Loucy (cell line): ENCODE measurements around the gene NDST1.

Experiments
- H2AFZ ChIP-seq: fragments of 200-600 bp; sonication (generic); 2 replicates; pipeline ENCODE4 v1.6.0; 2016; ENCODE audit warnings: antibody characterized with exemption, mild to moderate bottlenecking, low read length, moderate library complexity
- H3F3A ChIP-seq: fragments of 200-600 bp; 2 replicates; pipeline ENCODE4 v1.6.0; 2016; ENCODE audit warnings: antibody characterized with exemption, low read depth, mild to moderate bottlenecking
- H3K27me3 ChIP-seq: fragments of 200-600 bp; sonication (generic); 2 replicates; pipeline ENCODE4 v1.6.1; 2014; ENCODE audit warnings: low read length, mild to moderate bottlenecking; ENCODE audit not compliant: insufficient read depth, poor library complexity, severe bottlenecking
- H3K36me3 ChIP-seq: fragments of 200-600 bp; sonication (generic); 2 replicates; pipeline ENCODE4 v1.6.1; 2016; ENCODE audit warnings: low read length; ENCODE audit not compliant: insufficient read depth
- H3K4me1 ChIP-seq: fragments of 200-600 bp; sonication (generic); 2 replicates; pipeline ENCODE4 v1.5.1; 2014; ENCODE audit warnings: low read length, mild to moderate bottlenecking; ENCODE audit not compliant: insufficient read depth, poor library complexity, severe bottlenecking
- H3K4me2 ChIP-seq: fragments of 200-600 bp; sonication (generic); 2 replicates; pipeline ENCODE4 v1.6.0; 2014; ENCODE audit warnings: antibody characterized with exemption, low read length, low read depth, mild to moderate bottlenecking; ENCODE audit not compliant: poor library complexity, severe bottlenecking
- H3K4me3 ChIP-seq: fragments of 200-600 bp; sonication (generic); 2 replicates; pipeline ENCODE4 v1.5.1; 2014; ENCODE audit warnings: low read length, mild to moderate bottlenecking, mixed read lengths; ENCODE audit not compliant: poor library complexity, severe bottlenecking
- H3K79me2 ChIP-seq: fragments of 200-600 bp; sonication (generic); 2 replicates; pipeline ENCODE4 v1.6.1; 2014; ENCODE audit warnings: low read length; ENCODE audit not compliant: insufficient read depth
- H3K9ac ChIP-seq: fragments of 200-600 bp; sonication (generic); 2 replicates; pipeline ENCODE4 v1.6.0; 2014; ENCODE audit warnings: mild to moderate bottlenecking, low read depth, low read length, moderate library complexity; ENCODE audit not compliant: poor library complexity, severe bottlenecking
- H3K9me2 ChIP-seq: fragments of 200-600 bp; sonication (generic); replicated peaks from 2 replicates; pipeline ENCODE4 v1.6.1; 2016; ENCODE audit warnings: low read depth, low read length, mixed read lengths
- H3K9me3 ChIP-seq: fragments of 200-600 bp; sonication (generic); 2 replicates; pipeline ENCODE4 v1.6.1; 2014; ENCODE audit warnings: mild to moderate bottlenecking, antibody characterized with exemption, low read length, low read depth; ENCODE audit not compliant: insufficient read depth
- H4K20me1 ChIP-seq: fragments of 200-600 bp; sonication (generic); 2 replicates; pipeline ENCODE4 v1.6.0; 2014; ENCODE audit warnings: antibody characterized with exemption, low read length, mild to moderate bottlenecking; ENCODE audit not compliant: insufficient read depth, poor library complexity, severe bottlenecking
- EZH2phosphoT487 ChIP-seq: fragments of 200-600 bp; IDR thresholded peaks from 2 replicates; pipeline ENCODE4 v1.6.1; 2018; ENCODE audit warnings: antibody characterized with exemption, mild to moderate bottlenecking, moderate library complexity, borderline replicate concordance
- TF ChIP-seq, protein P1 (sequence below): fragments of 200-600 bp; sonication (generic); conservative IDR thresholded peaks from 2 replicates; pipeline ENCODE4 v1.5.1; 2014; ENCODE audit warnings: mild to moderate bottlenecking, antibody characterized with exemption, low read length

The NDST1 gene

DNA sequence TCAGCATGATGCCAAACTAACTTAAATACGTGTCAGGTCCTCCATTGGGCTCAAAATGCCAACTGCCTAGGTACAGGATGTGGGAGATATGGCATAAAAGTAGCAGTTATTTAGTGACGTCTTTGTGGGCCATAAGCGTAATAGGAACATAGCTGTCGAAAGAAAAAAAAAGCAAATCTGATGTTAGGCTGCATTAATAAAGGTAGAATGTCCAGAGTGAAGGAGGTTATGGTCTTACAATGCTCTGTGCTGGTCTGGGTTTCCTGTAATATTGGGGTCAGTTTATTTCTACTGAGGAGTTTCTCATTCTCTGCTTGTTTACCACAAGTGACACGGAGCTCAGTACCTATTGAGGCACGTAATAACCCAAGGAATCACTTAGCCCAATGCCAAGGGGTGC lies 99.2 kb downstream of the NDST1 start:
- Histone ChIP-seq H3K4me2 (no peak overlapping the region), H2AFZ (no peak overlapping the region), H3K36me3 (no peaks in the 10 kb centered on the region), H3K27me3 (no peaks in the 10 kb centered on the region), H3K4me3 (no peak overlapping the region), H3K9ac (no peak overlapping the region), H3K79me2 (no peaks in the 10 kb centered on the region), H3K9me3 (no peaks in the 10 kb centered on the region), H3K4me1 (no peaks in the 10 kb centered on the region), H3K9me2 (no peaks in the 10 kb centered on the region), H4K20me1 (no peaks in the 10 kb centered on the region), H3F3A (no peaks in the 10 kb centered on the region)
- TF ChIP-seq EZH2phosphoT487: no peak
- TF ChIP-seq, protein P1, sequence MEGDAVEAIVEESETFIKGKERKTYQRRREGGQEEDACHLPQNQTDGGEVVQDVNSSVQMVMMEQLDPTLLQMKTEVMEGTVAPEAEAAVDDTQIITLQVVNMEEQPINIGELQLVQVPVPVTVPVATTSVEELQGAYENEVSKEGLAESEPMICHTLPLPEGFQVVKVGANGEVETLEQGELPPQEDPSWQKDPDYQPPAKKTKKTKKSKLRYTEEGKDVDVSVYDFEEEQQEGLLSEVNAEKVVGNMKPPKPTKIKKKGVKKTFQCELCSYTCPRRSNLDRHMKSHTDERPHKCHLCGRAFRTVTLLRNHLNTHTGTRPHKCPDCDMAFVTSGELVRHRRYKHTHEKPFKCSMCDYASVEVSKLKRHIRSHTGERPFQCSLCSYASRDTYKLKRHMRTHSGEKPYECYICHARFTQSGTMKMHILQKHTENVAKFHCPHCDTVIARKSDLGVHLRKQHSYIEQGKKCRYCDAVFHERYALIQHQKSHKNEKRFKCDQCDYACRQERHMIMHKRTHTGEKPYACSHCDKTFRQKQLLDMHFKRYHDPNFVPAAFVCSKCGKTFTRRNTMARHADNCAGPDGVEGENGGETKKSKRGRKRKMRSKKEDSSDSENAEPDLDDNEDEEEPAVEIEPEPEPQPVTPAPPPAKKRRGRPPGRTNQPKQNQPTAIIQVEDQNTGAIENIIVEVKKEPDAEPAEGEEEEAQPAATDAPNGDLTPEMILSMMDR: no peak
